Neural cell (in vitro differentiated cells): ENCODE results near the gene FAM20C. TPM values are rescaled to one million over a fixed set of nuclear protein-coding genes. Genes with fewer than 3 reads are reported as not detected.

Experiments used
- H2AFZ ChIP-seq: fragments of 200-600, 300-800 bp; sonication (generic), shearing (Covaris generic); 2 replicates; pipeline ENCODE4 v1.6.0; 2014; ENCODE audit warnings: low read depth, mild to moderate bottlenecking, antibody characterized with exemption, low read length, moderate library complexity
- H3F3A ChIP-seq: fragments of 200-600 bp; shearing (Covaris generic); 2 replicates; pipeline ENCODE4 v1.6.1; 2016; ENCODE audit warnings: mild to moderate bottlenecking, moderate library complexity, mixed read lengths, antibody characterized with exemption, low read length; ENCODE audit not compliant: insufficient read depth, poor library complexity, severe bottlenecking
- H3K27ac ChIP-seq: fragments of 200-600, 300-800 bp; sonication (generic), shearing (Covaris generic); 2 replicates; pipeline ENCODE4 v1.5.1; 2014; ENCODE audit warnings: mild to moderate bottlenecking, low read length, moderate library complexity
- H3K27me3 ChIP-seq: fragments of 300-800, 200-600 bp; sonication (generic), shearing (Covaris generic); 2 replicates; pipeline ENCODE4 v1.6.0; 2014; ENCODE audit warnings: mild to moderate bottlenecking, low read depth, low read length, moderate library complexity; ENCODE audit not compliant: insufficient read depth
- H3K36me3 ChIP-seq: fragments of 300-800, 200-600 bp; sonication (generic), shearing (Covaris generic); 2 replicates; pipeline ENCODE4 v1.5.1; 2014; ENCODE audit warnings: mild to moderate bottlenecking, antibody characterized with exemption, low read length, moderate library complexity; ENCODE audit not compliant: insufficient read depth
- H3K4me2 ChIP-seq: fragments of 300-800, 200-600 bp; sonication (generic), shearing (Covaris generic); 2 replicates; pipeline ENCODE4 v1.6.0; 2014; ENCODE audit warnings: mild to moderate bottlenecking, low read length
- H3K4me3 ChIP-seq: fragments of 300-800, 200-600 bp; sonication (generic), shearing (Covaris generic); 2 replicates; pipeline ENCODE4 v1.5.1; 2014; ENCODE audit warnings: mild to moderate bottlenecking, low read length, moderate library complexity
- H3K79me2 ChIP-seq: fragments of 200-600 bp; shearing (Covaris generic); replicated peaks from 2 replicates; pipeline ENCODE4 v1.6.0; 2014; ENCODE audit warnings: mild to moderate bottlenecking, low read length, moderate library complexity; ENCODE audit not compliant: insufficient read depth
- H3K9ac ChIP-seq: fragments of 300-800, 200-600 bp; sonication (generic), shearing (Covaris generic); 2 replicates; pipeline ENCODE4 v1.6.1; 2016; ENCODE audit warnings: mild to moderate bottlenecking, low read length, mixed read lengths
- H3K9me2 ChIP-seq: fragments of 200-600 bp; shearing (Covaris generic); 2 replicates; pipeline ENCODE4 v1.6.1; 2016; ENCODE audit warnings: mild to moderate bottlenecking, low read length, mixed read lengths; ENCODE audit not compliant: insufficient read depth
- H3K9me3 ChIP-seq: fragments of 200-600, 300-800 bp; sonication (generic), shearing (Covaris generic); 2 replicates; pipeline ENCODE4 v1.6.1; 2016; ENCODE audit warnings: mild to moderate bottlenecking, mixed run types, low read length, moderate library complexity, mixed read lengths
- H4K20me1 ChIP-seq: fragments of 200-600 bp; shearing (Covaris generic); 2 replicates; pipeline ENCODE4 v1.6.1; 2016; ENCODE audit warnings: mild to moderate bottlenecking, mixed run types; ENCODE audit not compliant: insufficient read depth
- EP300 ChIP-seq: fragments of 450-650 bp; conservative IDR thresholded peaks from 2 replicates; pipeline ENCODE4 v1.6.1; 2014; ENCODE audit warnings: antibody characterized with exemption, mild to moderate bottlenecking, moderate library complexity; ENCODE audit not compliant: poor library complexity, severe bottlenecking
- EZH2 ChIP-seq: fragments of 200-600, 300-800 bp; shearing (Covaris generic), sonication (generic); IDR thresholded peaks from 2 replicates; pipeline ENCODE4 v1.6.1; 2014; ENCODE audit warnings: antibody characterized with exemption, low read length, borderline replicate concordance, mild to moderate bottlenecking; ENCODE audit not compliant: insufficient read depth, poor library complexity, severe bottlenecking
- MXI1 ChIP-seq: fragments of 450-650 bp; conservative IDR thresholded peaks from 2 replicates; pipeline ENCODE4 v1.6.1; 2014; ENCODE audit warnings: antibody characterized with exemption, mild to moderate bottlenecking; ENCODE audit not compliant: poor library complexity, severe bottlenecking
- POLR2AphosphoS5 ChIP-seq: IDR thresholded peaks from 2 replicates; pipeline ENCODE4 v1.6.1; 2012
- RAD21 ChIP-seq: fragments of 450-650 bp; conservative IDR thresholded peaks from 2 replicates; pipeline ENCODE4 v1.6.1; 2014; ENCODE audit warnings: antibody characterized with exemption, mild to moderate bottlenecking, moderate library complexity
- SMC3 ChIP-seq: fragments of 450-650 bp; conservative IDR thresholded peaks from 2 replicates; pipeline ENCODE4 v1.6.1; 2014; ENCODE audit warnings: antibody characterized with exemption, mild to moderate bottlenecking, moderate library complexity; ENCODE audit not compliant: poor library complexity
- TAF1 ChIP-seq: IDR thresholded peaks from 2 replicates; pipeline ENCODE4 v1.6.1; 2012; ENCODE audit warnings: low read depth
- polyA plus RNA-seq: library from polyadenylated mRNA; depleted of rRNA; stranded (reverse); fragments of >200 nt; gene quantifications from 2 replicates; pipeline ENCODE4 v1.2.3, GENCODE V29; 2014
- TF ChIP-seq, protein P1 (sequence below): fragments of 450-650 bp; IDR thresholded peaks from 2 replicates; pipeline ENCODE4 v1.5.1; 2014; ENCODE audit warnings: antibody characterized with exemption, mild to moderate bottlenecking, moderate library complexity; ENCODE audit not compliant: poor library complexity, severe bottlenecking
- TF ChIP-seq, protein P2 (sequence below): IDR thresholded peaks from 2 replicates; pipeline ENCODE4 v1.6.1; 2012; ENCODE audit warnings: borderline replicate concordance

FAM20C gene
- polyA plus RNA-seq, 1 donor from 2014 or later: 22.7 TPM

- Histone ChIP-seq H3K9me3 (no peaks in the 10 kb centered on the region), H4K20me1 (no peaks in the 10 kb centered on the region), H2AFZ (no peak overlapping the region), H3K27me3 (no peaks in the 10 kb centered on the region), H3K36me3 (no peaks in the 10 kb centered on the region), H3K9me2 (no peaks in the 10 kb centered on the region), H3F3A (no peaks in the 10 kb centered on the region), H3K9ac (no peak overlapping the region), H3K27ac (no peak overlapping the region), H3K4me2 (no peak overlapping the region), H3K79me2 (no peaks in the 10 kb centered on the region), H3K4me3 (no peak overlapping the region)
- no peak for TF ChIP-seq MXI1
- TF ChIP-seq, protein P1, sequence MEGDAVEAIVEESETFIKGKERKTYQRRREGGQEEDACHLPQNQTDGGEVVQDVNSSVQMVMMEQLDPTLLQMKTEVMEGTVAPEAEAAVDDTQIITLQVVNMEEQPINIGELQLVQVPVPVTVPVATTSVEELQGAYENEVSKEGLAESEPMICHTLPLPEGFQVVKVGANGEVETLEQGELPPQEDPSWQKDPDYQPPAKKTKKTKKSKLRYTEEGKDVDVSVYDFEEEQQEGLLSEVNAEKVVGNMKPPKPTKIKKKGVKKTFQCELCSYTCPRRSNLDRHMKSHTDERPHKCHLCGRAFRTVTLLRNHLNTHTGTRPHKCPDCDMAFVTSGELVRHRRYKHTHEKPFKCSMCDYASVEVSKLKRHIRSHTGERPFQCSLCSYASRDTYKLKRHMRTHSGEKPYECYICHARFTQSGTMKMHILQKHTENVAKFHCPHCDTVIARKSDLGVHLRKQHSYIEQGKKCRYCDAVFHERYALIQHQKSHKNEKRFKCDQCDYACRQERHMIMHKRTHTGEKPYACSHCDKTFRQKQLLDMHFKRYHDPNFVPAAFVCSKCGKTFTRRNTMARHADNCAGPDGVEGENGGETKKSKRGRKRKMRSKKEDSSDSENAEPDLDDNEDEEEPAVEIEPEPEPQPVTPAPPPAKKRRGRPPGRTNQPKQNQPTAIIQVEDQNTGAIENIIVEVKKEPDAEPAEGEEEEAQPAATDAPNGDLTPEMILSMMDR: no peak
- no peak for TF ChIP-seq RAD21
Observed at GRCh38 chr7:234051-234707, 41.8 kb downstream of the FAM20C start.

GRCh38 chr7:234708-235553, 42.6 kb downstream of the FAM20C start:
- H3K27me3 ChIP-seq: no peaks in the 10 kb centered on the region
- no peaks in the 10 kb centered on the region for H3K9me3 ChIP-seq
- no peaks in the 10 kb centered on the region for H3K9me2 ChIP-seq
- H3K9ac ChIP-seq: no peak overlapping the region
- no peaks in the 10 kb centered on the region for H3K79me2 ChIP-seq
- TF ChIP-seq, protein P2, sequence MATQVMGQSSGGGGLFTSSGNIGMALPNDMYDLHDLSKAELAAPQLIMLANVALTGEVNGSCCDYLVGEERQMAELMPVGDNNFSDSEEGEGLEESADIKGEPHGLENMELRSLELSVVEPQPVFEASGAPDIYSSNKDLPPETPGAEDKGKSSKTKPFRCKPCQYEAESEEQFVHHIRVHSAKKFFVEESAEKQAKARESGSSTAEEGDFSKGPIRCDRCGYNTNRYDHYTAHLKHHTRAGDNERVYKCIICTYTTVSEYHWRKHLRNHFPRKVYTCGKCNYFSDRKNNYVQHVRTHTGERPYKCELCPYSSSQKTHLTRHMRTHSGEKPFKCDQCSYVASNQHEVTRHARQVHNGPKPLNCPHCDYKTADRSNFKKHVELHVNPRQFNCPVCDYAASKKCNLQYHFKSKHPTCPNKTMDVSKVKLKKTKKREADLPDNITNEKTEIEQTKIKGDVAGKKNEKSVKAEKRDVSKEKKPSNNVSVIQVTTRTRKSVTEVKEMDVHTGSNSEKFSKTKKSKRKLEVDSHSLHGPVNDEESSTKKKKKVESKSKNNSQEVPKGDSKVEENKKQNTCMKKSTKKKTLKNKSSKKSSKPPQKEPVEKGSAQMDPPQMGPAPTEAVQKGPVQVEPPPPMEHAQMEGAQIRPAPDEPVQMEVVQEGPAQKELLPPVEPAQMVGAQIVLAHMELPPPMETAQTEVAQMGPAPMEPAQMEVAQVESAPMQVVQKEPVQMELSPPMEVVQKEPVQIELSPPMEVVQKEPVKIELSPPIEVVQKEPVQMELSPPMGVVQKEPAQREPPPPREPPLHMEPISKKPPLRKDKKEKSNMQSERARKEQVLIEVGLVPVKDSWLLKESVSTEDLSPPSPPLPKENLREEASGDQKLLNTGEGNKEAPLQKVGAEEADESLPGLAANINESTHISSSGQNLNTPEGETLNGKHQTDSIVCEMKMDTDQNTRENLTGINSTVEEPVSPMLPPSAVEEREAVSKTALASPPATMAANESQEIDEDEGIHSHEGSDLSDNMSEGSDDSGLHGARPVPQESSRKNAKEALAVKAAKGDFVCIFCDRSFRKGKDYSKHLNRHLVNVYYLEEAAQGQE: no peak
- TF ChIP-seq MXI1 (no peak), SMC3 (no peak), RAD21 (no peak), EZH2 (no peak), TAF1 (no peak), POLR2AphosphoS5 (no peak), EP300 (no peak)
- TF ChIP-seq, protein P1: no peak
- no peaks in the 10 kb centered on the region for H4K20me1 ChIP-seq
- H3K27ac ChIP-seq: no peak overlapping the region
- H3F3A ChIP-seq: no peaks in the 10 kb centered on the region
- H3K36me3 ChIP-seq: no peaks in the 10 kb centered on the region
- H3K4me2 ChIP-seq: no peak overlapping the region
- H2AFZ ChIP-seq: no peak overlapping the region
- H3K4me3 ChIP-seq: no peak overlapping the region
